Islet of Langerhans (tissue), 1 donor: ENCODE results near the gene CA6.
"Not testable (repeated sequence)": the region's sequence is repeated elsewhere in the genome, so short reads cannot be mapped to it uniquely, and the experiment has no call there.

ENCODE experiments used
- FAIRE-seq: peaks from one replicate; lab custom pipeline; 2011; peaks lifted over from hg19 to GRCh38; lab: Jason Lieb, UNC

CA6 gene

DNA sequence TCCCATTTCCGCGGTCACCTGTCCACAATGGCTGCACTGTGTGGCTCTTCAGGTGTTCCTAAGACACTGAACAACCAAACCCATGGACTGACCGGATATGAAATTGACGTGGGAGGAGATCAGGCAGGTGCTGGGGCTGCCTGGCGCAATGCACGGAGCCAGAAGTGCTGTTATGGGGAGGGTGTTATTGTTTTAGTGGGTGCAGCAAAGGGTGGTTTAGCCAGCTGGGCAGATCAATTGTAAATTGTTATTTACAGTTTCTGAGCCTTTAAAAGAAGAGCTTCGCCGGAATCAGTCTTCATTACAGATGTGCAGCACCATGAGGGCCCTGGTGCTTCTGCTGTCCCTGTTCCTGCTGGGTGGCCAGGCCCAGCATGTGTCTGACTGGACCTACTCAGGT is at the start of gene CA6:
TSS of gene CA6 (plus strand) at position 301 of the 400 bp plus-strand sequence. CDS start at position 320, 19 bp downstream.
- FAIRE-seq, result no peak

DNA sequence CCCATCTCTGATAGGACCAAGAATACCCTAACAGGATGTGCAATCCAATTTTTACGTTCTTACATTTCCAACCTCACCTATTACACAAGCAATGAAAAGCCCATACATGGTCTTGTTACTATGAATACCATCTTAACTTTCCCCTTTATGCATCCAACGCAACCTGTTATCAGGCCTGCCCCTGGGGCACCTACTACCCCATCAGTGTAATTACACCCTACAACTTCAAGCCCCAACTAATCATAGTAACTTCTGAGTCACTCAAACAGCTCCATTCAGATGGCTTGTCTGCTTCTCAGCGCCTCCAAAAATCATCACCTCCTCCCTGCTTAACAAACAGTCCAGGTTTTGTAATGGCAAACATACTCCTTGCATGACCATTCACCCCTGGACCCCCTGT is 48.9 kb upstream of the CA6 start:
- FAIRE-seq, result not testable (repeated sequence)

DNA sequence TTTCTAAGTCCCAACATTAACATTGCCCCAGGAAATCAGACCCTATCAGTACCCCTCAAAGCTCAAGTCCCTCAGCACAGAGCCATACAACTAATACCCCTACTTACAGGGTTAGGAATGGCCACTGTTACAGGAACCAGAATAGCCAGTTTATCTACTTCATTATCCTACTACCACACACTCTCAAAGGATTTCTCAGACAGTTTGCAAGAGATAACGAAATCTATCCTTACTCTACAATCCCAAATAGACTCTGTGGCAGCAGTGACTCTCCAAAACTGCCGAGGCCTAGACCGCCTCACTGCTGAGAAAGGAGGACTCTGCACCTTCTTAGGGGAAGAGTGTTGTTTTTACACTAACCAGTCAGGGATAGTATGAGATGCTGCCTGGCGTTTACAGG is 48.2 kb upstream of the CA6 start:
- FAIRE-seq, result not testable (repeated sequence)

DNA sequence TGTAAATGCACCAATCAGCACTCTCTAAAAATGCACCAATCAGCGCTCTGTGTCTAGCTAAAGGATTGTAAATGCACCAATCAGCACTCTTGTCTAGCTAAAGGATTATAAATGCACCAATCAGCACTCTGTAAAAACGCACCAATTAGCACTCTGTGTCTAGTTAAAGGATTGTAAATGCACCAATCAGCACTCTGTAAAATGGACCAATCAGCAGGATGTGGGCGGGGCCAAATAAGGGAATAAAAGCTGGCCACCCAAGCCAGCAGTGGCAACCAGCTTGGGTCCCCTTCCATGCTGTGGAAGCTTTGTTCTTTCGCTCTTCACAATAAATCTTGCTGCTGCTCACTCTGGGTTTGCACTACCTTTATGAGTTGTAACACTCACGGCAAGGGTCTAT is 47.2 kb upstream of the CA6 start:
- not testable (repeated sequence) for FAIRE-seq

DNA sequence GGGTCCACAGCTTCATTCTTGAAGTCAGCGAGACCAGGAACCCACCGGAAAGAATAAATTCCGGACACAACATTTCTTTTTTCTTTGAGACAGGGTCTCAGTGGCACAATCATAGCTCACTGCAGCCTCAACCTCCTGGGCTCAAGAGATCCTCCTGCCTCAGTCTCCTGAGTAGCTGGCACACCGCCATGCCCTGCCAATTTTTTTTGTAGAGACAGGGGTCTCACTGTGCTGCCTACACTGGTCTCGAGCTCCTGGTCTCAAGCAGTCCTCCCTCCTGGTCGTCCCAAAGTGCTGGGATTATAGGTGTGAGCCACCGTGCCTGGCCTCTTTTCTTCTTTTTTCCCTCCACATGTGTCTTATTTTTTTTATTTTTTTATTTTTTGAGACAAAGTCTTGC is 46.6 kb upstream of the CA6 start:
- no peak for FAIRE-seq

DNA sequence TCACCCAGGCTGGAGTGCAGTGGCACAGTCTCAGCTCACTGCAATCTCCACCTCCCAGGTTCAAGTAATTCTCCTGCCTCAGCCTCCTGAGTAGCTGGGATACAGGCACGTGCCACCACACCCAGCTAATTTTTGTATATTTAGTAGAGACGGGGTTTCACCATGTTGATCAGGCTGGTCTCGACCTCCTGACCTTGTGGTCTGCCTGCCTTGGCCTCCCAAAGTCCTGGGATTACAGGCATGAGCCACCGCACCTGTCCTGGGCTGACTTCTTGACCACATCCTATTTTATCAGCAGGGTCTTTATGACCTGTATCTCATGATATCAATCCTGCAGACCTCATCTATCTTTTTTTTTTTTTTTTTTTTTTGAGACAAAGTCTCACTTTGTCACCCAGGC is 45.0 kb upstream of the CA6 start:
- not testable (repeated sequence) for FAIRE-seq

DNA sequence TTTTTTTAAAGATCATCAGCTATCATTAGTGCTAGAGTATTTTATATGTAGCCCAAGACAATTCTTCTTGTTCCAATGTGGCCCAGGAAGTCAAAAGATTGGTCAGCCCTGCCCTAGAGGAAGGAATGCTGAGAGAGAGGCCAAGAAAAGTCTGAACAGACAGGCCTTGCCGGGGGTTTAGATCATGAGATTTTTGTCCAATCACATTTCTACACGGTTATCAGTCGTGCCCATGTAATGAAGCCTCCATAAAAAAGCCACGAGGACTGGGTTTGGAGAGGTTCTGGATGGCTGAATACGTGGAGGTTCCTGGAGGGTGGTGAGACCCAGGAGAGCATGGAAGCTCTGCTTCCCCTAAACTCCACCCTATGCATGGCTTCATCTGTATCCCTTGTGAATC is 42.9 kb upstream of the CA6 start:
- no peak for FAIRE-seq

DNA sequence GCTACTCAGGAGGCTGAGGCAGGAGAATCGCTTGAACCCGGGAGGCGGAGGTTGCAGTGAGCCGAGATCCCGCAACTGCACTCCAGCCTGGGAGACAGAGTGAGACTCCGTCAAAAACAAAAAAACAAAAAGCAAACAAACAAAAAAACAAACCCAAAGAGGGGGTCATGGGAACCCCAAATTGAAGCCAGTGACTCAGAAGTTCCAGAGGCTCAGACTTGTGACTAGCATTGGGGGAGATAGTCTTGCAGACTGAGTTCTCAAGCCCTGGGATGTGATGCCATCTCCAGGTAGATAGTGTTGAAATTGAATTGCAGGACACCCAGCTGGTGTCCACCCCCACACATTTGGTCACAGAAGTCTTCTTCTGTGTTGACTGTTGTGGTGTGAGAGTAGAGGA is 42.3 kb upstream of the CA6 start:
- FAIRE-seq, result no peak

DNA sequence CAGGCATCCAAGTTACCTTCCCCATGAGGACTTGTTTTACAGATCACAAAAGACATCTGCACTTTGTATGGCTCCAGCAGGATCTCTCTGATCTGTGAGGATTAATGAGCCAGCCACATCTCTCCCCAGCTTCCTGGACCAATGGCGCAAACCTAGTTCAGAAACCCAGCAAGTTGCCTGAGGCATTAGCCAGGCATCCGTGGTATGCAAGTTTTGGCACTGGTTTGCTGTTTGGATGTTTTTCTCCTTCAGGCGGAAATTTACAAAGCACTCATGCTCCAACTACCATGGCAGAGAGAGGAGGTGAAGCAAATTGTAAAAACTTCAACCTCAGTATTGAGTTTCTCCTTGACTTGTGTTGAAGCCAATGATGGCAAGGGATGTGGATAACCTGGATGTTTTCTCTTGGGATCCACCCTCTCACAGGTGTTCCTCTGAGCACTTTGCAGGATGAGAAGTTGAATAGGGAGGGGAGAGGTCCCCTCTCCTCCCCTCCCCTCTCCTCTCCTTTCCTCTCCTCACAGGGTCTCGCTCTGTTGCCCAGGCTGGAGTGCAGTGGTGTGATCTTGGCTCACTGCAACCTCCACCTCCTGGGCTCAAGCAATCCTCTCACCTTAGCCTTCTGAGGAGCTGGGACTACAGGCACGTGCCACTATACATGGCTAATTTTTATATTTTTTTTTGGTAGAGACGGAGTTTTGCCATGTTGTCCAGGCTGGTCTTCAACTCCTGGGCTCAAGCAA is 41.6 kb upstream of the CA6 start:
- FAIRE-seq, result no peak

DNA sequence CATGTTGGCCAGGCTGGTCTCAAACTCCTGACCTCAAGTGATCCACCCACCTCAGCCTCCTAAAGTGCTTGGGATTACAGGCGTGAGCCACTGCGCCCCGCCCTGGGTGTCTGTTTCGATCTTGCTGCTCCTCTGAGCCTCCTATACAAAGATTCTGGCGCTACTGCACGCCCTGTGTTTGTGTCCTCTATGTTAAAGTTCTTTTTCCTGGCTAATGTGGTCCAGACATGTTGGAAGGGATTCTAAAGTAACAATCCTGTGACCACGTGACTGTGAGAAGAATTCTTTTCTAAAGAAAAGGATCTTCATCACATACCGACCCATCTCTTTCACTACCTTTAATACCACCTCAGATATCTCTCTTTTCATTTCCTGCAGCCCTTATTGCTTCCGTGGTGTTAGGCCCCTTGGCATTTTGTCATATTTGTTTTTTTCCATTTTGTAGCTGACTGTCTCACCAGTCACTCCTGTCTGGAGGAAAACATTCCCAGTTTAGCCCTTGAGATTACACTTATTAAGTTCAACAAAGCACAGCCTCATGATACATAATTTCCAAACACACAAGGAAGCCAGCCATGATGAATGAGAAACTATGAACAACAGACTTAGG is 40.0 kb upstream of the CA6 start:
- FAIRE-seq, result no peak

DNA sequence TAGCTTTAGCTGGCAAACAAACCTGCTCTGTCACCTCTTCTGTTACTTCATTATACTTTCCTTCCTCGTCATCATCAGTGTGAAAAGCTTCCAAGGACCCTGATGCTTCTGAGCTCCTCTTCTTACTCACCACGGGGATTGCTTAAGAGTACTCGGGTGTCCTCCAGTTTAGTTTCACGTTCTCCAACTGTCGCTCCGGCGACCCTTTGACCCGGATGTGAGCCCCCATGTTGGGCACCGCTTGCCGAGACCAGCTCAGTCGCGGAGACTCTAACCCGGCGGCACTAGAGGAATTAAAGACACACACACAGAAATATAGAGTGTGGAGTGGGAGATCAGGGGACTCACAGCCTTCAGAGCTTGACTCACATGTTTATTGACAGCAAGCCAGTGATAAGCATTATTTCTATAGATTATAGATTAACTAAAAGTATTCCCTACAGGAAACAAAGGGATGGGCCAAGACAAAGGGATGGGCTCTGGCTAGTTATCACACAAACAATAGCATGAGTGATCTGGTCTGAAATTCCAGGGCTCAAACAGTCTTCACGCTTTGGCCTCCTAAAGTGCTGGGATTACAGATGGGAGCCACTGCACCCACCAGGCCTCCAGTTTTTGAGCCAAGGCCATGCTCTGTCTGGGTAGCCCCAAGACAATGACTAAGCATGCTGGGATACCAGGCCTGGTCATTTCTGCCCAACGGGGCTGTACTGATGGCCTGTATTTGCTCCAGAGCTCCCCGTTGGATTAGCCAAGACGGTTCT is 37.1 kb upstream of the CA6 start:
- FAIRE-seq, result no peak

DNA sequence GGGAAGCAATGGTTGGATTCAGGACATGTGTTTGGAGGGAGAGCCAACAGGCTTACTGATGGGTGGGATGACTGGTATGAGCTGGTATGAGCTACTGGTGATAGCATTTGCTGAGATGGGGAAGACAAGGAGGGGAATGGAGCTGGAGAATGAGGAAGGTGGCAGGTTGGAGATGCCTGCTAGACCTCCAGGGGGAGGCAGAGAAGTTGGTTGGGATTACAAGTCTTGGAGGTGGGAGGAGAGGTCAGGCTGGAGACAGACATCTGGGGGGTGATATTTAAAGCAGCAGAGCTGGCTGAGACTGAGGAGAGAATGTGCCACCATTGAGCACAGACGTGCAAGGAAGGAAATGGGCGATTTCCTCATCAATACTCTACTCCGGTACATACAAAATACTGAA is 35.3 kb upstream of the CA6 start:
- FAIRE-seq, result no peak

DNA sequence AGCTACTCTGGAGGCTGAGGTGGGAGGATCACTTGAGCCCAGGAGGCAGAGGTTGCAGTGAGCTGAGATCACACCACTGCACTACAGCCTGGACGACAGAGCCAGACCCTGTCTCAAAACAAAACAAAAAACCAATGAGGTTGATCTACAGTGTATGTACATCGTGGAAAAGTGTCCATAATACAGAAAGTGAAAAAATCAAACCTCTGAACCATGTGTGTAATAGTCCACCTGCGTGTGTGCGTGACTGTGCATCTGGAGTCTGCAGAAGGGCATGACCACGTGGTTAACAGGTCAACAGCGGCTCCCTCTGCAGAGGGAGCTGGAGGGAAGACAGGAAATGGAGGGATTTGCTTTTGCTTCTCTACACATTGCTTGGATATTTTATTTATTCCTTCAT is 34.8 kb upstream of the CA6 start:
- no peak for FAIRE-seq

DNA sequence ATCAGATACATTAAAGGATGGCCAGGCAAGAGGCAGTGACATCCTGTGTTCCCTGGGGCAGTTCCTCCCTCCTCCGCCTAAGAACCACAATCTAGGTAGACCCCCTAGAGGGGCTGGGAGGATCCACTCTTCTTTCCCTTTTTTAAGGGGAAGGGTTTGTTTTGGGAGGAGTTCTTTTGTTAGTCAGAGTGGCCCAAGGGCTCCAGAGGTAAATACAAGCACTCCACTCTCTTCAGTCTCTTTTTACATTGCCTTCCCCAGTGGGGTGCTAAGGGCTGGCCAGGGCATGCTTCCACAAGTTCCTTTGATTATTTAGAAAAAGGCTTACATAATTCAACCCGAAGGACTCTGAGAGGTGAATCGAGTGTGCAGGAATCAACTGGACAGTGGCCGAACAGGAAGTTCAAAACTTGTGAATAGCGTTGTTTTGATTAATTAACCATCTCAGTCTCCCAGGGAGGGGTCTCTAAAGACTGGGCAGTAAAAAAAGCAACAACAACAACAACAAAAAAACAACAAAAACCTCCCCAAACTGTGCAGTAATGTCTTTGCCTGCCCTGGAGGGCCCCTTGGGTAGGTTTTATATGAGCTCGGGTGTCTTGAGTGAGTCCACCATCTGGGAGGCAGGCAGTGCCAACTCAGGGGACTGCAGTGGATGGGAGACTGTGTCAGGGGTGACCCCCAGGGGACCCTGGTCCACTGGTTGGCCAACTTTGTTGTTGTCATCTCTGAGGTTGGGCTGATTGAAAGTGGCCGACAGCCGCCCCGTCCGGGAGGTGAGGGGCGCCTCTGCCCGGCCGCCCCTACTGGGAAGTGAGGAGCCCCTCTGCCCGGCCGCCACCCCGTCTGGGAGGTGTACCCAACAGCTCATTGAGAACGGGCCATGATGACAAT is 34.0 kb upstream of the CA6 start:
- FAIRE-seq, result no peak

DNA sequence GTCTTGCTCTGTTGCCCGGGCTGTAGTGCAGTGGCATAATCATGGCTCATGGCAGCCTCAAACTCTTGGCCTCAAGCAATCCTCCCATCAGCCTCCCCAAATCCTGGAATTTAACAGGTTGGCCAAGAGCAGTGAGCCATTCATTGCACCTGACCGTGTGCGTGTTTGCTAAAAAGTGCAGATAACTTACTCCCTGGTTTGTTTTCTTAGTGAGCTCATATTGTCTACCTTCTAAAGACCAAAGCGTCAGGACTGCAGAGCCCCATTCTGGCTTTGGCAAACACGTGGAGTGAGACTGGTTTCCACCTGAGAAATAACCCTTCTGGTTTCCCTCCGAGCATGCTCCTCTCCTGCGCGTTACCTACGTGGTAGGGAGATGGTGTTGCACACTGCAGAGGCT is 32.2 kb upstream of the CA6 start:
- FAIRE-seq, result no peak

DNA sequence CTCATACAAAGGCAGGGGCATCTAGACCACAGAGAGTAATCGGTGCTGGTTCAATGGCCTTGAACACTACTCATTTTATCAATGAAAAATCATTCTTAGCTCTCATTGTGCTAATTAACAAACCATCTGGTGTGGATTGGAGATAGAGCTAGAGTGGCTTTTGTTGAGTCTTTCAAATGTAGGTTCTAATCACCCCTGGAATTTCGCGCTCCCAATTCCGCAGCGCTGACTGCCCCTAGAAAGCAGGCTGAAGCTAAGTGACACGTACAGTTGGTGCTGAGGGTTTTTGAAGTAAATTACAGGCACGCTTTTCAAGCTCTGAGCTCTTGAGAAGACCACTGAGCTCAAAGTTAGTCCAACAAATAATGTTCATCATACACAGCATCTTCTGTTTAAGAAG is 31.2 kb upstream of the CA6 start:
- no peak for FAIRE-seq

DNA sequence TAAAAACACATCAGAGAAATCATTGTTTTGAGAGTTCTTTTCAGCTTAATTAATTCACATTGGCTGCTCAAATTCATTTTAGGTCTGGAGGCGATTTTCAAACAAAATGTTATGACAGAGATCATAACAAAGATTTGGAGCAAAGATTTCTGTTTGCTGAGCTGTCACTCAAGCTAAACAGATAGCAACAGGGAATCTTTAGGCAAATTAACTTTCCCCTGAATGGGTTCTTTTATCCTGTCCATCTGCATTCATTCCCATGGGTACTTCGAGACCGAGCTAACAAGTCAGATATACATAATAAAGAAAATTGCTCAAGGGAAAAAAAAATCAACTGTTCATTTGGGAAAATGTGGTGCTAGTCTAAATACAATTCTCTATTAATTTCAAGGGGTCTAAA is 30.2 kb upstream of the CA6 start:
- FAIRE-seq, result no peak

DNA sequence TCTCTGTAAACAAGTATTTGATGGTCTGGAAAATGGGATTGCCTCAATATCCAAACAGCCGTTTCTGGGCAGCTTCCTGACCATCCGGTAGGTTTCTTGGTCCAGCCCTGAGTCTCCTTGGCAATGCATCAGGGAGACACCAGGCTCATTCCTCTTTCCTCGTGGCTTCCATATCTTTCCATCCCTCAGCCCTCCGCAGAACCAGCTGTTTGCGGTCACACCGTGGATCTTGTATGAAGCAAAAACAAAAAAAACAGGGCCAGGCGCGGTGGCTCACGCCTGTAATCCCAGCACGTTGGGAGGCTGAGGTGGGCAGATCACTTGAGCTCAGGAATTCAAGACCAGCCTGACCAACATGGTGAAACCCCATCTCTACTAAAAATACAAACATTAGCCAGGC is 28.1 kb upstream of the CA6 start:
- FAIRE-seq, result not testable (repeated sequence)

DNA sequence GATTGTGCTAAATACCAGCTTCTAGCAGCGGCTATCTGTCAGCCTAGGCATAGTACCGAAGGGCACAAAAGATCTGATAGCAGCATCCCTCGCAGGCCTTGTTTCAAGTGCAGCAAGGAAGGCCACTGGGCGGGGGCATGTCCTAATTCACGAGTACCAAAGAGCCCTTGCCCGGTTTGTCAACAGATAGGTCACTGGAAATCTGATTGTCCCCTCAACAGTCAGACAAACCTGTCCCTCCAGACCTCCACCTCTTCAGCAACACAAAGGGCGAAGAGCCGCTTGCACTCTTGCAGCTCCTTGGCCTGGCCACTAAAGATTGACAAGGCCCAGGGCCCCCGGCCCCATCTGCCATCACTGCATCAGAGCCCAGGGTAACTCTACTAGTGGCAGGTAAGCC is 22.7 kb upstream of the CA6 start:
- no peak for FAIRE-seq

DNA sequence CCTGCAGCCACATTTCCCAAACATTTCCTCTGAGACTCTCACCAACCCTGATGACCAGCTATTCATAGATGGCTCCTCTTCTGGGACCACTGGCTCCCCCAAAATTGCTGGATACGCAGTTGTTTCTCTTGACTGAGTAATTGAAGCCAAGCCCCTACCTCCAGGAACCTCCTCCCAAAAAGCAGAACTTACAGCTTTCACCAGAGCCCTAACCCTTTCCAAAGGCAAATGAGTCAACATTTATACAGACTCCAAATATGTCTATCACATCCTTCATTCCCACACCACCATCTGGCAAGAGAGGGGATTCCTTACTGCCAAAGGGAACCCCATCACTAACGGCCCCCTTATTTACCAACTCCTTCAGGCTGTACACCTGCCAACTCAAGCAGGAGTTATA is 20.3 kb upstream of the CA6 start:
- FAIRE-seq, result no peak

DNA sequence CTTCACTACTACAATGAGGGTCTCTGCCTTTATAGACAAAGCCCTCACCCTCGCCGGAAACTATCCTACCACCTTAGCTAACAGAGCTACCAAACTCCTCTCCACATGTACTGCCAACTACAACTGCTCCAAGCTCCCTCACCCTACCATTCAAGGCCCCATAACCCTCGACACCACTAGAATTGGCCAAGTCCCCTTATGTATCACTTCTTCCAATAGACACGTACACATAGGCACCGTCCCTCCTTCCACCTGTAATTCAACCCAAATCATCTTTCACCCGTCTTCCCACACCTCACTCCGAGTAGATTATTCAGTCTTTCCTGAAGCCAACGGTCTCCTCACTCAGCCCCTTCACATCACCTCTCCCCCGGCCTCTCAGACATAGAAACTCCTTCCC is 19.7 kb upstream of the CA6 start:
- no peak for FAIRE-seq
